ENCODE measurements around the gene PTGS1.

The PTGS1 gene

GRCh38 chr9:122383992-122384461 is 13.2 kb downstream of the PTGS1 start:
- no CpG with 5 or more reads among the region's 7 CpGs for WGBS (ENCODE audit: insufficient coverage, insufficient read length)
- Histone ChIP-seq H3K27me3 (ENCODE audit: control insufficient read depth, insufficient read depth, low read length) (no peaks in the 10 kb centered on the region), H3K27ac (ENCODE audit: low read length) (no peak overlapping the region), H3K9me3 (ENCODE audit: control insufficient read depth, insufficient read depth, low read length) (no peaks in the 10 kb centered on the region), H3K4me3 (ENCODE audit: low read length) (no peak overlapping the region), H3K4me1 (ENCODE audit: control insufficient read depth, insufficient read depth, low read length) (no peaks in the 10 kb centered on the region), H3K36me3 (ENCODE audit: control insufficient read depth, insufficient read depth, low read length) (no peaks in the 10 kb centered on the region)
- DNase-seq (ENCODE audit: low read depth, low spot score), result no peak

GRCh38 chr9:122386311-122386872 is 15.6 kb downstream of the PTGS1 start:
- H3K9me3 ChIP-seq (ENCODE audit: control insufficient read depth, insufficient read depth, low read length), result no peaks in the 10 kb centered on the region
- no peak for DNase-seq (ENCODE audit: low read depth, low spot score)
- 0 out of 2 replicates have a peak, but pooled peaks cover 1% of the 10 kb centered on the region for H3K4me1 ChIP-seq (ENCODE audit: control insufficient read depth, insufficient read depth, low read length)
- WGBS (ENCODE audit: insufficient coverage, insufficient read length), result no CpG with 5 or more reads among the region's 8 CpGs
- no peaks in the 10 kb centered on the region for H3K36me3 ChIP-seq (ENCODE audit: control insufficient read depth, insufficient read depth, low read length)
- H3K27me3 ChIP-seq (ENCODE audit: control insufficient read depth, insufficient read depth, low read length), result no peaks in the 10 kb centered on the region
- H3K27ac ChIP-seq (ENCODE audit: low read length), result no peak overlapping the region
- H3K4me3 ChIP-seq (ENCODE audit: low read length), result no peak overlapping the region

- no peak overlapping the region for H3K27ac ChIP-seq (ENCODE audit: low read length)
- no peaks in the 10 kb centered on the region for H3K27me3 ChIP-seq (ENCODE audit: control insufficient read depth, insufficient read depth, low read length)
- no CpG with 5 or more reads among the region's 3 CpGs for WGBS (ENCODE audit: insufficient coverage, insufficient read length)
- 0 out of 2 replicates have a peak, but pooled peaks cover 1% of the 10 kb centered on the region for H3K4me1 ChIP-seq (ENCODE audit: control insufficient read depth, insufficient read depth, low read length)
- H3K9me3 ChIP-seq (ENCODE audit: control insufficient read depth, insufficient read depth, low read length), result no peaks in the 10 kb centered on the region
- no peaks in the 10 kb centered on the region for H3K36me3 ChIP-seq (ENCODE audit: control insufficient read depth, insufficient read depth, low read length)
- DNase-seq (ENCODE audit: low read depth, low spot score), result no peak
- H3K4me3 ChIP-seq (ENCODE audit: low read length), result no peak overlapping the region
Measured at GRCh38 chr9:122387536-122387935, 16.7 kb downstream of the PTGS1 start.

- no peak overlapping the region for H3K4me3 ChIP-seq (ENCODE audit: low read length)
- H3K4me1 ChIP-seq (ENCODE audit: control insufficient read depth, insufficient read depth, low read length), result 0 out of 2 replicates have a peak, but pooled peaks cover 1% of the 10 kb centered on the region
- no peaks in the 10 kb centered on the region for H3K9me3 ChIP-seq (ENCODE audit: control insufficient read depth, insufficient read depth, low read length)
- no CpG with 5 or more reads among the region's 5 CpGs for WGBS (ENCODE audit: insufficient coverage, insufficient read length)
- no peaks in the 10 kb centered on the region for H3K36me3 ChIP-seq (ENCODE audit: control insufficient read depth, insufficient read depth, low read length)
- H3K27me3 ChIP-seq (ENCODE audit: control insufficient read depth, insufficient read depth, low read length), result no peaks in the 10 kb centered on the region
- no peak for DNase-seq (ENCODE audit: low read depth, low spot score)
- no peak overlapping the region for H3K27ac ChIP-seq (ENCODE audit: low read length)
Measured at GRCh38 chr9:122389195-122389594, 18.4 kb downstream of the PTGS1 start.

- Histone ChIP-seq H3K9me3 (ENCODE audit: control insufficient read depth, insufficient read depth, low read length) (no peaks in the 10 kb centered on the region), H3K27ac (ENCODE audit: low read length) (no peak overlapping the region), H3K4me1 (ENCODE audit: control insufficient read depth, insufficient read depth, low read length) (0 out of 2 replicates have a peak, but pooled peaks cover 1% of the 10 kb centered on the region), H3K36me3 (ENCODE audit: control insufficient read depth, insufficient read depth, low read length) (no peaks in the 10 kb centered on the region), H3K4me3 (ENCODE audit: low read length) (no peak overlapping the region), H3K27me3 (ENCODE audit: control insufficient read depth, insufficient read depth, low read length) (no peaks in the 10 kb centered on the region)
- no peak for DNase-seq (ENCODE audit: low read depth, low spot score)
- no CpG with 5 or more reads among the region's 11 CpGs for whole genome bisulfite sequencing (ENCODE audit: insufficient coverage, insufficient read length)
Measured at GRCh38 chr9:122389799-122390481, 19.1 kb downstream of the PTGS1 start.

- H3K4me1 ChIP-seq (ENCODE audit: control insufficient read depth, insufficient read depth, low read length), result 0 out of 2 replicates have a peak, but pooled peaks cover 1% of the 10 kb centered on the region
- no peaks in the 10 kb centered on the region for H3K27me3 ChIP-seq (ENCODE audit: control insufficient read depth, insufficient read depth, low read length)
- DNase-seq (ENCODE audit: low read depth, low spot score), result no peak
- H3K9me3 ChIP-seq (ENCODE audit: control insufficient read depth, insufficient read depth, low read length), result no peaks in the 10 kb centered on the region
- no peak overlapping the region for H3K27ac ChIP-seq (ENCODE audit: low read length)
- H3K4me3 ChIP-seq (ENCODE audit: low read length), result no peak overlapping the region
- no CpG with 5 or more reads among the region's 9 CpGs for WGBS (ENCODE audit: insufficient coverage, insufficient read length)
- no peaks in the 10 kb centered on the region for H3K36me3 ChIP-seq (ENCODE audit: control insufficient read depth, insufficient read depth, low read length)
Measured at GRCh38 chr9:122392284-122392683, 21.5 kb downstream of the PTGS1 start.

GRCh38 chr9:122392714-122393113 is 21.9 kb downstream of the PTGS1 start:
- Histone ChIP-seq H3K4me3 (ENCODE audit: low read length) (no peak overlapping the region), H3K27me3 (ENCODE audit: control insufficient read depth, insufficient read depth, low read length) (no peaks in the 10 kb centered on the region), H3K4me1 (ENCODE audit: control insufficient read depth, insufficient read depth, low read length) (0 out of 2 replicates have a peak, but pooled peaks cover 1% of the 10 kb centered on the region), H3K27ac (ENCODE audit: low read length) (no peak overlapping the region), H3K36me3 (ENCODE audit: control insufficient read depth, insufficient read depth, low read length) (no peaks in the 10 kb centered on the region), H3K9me3 (ENCODE audit: control insufficient read depth, insufficient read depth, low read length) (no peaks in the 10 kb centered on the region)
- WGBS (ENCODE audit: insufficient coverage, insufficient read length), result no CpG with 5 or more reads among the region's 2 CpGs
- no peak for DNase-seq (ENCODE audit: low read depth, low spot score)

GRCh38 chr9:122393284-122393983 is 22.6 kb downstream of the PTGS1 start:
- H3K36me3 ChIP-seq (ENCODE audit: control insufficient read depth, insufficient read depth, low read length), result no peaks in the 10 kb centered on the region
- H3K27me3 ChIP-seq (ENCODE audit: control insufficient read depth, insufficient read depth, low read length), result no peaks in the 10 kb centered on the region
- no peaks in the 10 kb centered on the region for H3K9me3 ChIP-seq (ENCODE audit: control insufficient read depth, insufficient read depth, low read length)
- no peak for DNase-seq (ENCODE audit: low read depth, low spot score)
- H3K27ac ChIP-seq (ENCODE audit: low read length), result no peak overlapping the region
- 0 out of 2 replicates have a peak, but pooled peaks cover 1% of the 10 kb centered on the region for H3K4me1 ChIP-seq (ENCODE audit: control insufficient read depth, insufficient read depth, low read length)
- no CpG with 5 or more reads among the region's 8 CpGs for WGBS (ENCODE audit: insufficient coverage, insufficient read length)
- no peak overlapping the region for H3K4me3 ChIP-seq (ENCODE audit: low read length)

- Histone ChIP-seq H3K4me3 (ENCODE audit: low read length) (no peak overlapping the region), H3K27me3 (ENCODE audit: control insufficient read depth, insufficient read depth, low read length) (no peaks in the 10 kb centered on the region), H3K9me3 (ENCODE audit: control insufficient read depth, insufficient read depth, low read length) (no peaks in the 10 kb centered on the region), H3K27ac (ENCODE audit: low read length) (no peak overlapping the region), H3K4me1 (ENCODE audit: control insufficient read depth, insufficient read depth, low read length) (0 out of 2 replicates have a peak, but pooled peaks cover 1% of the 10 kb centered on the region), H3K36me3 (ENCODE audit: control insufficient read depth, insufficient read depth, low read length) (no peaks in the 10 kb centered on the region)
- WGBS (ENCODE audit: insufficient coverage, insufficient read length), result no CpG with 5 or more reads among the region's 9 CpGs
- DNase-seq (ENCODE audit: low read depth, low spot score), result no peak
Measured at GRCh38 chr9:122394265-122395125, 23.7 kb downstream of the PTGS1 start.
